Natural killer cell (primary cell): Measurements from ENCODE around the gene HOXA2. TPM values are rescaled to one million over a fixed set of nuclear protein-coding genes. Genes with fewer than 3 reads are reported as not detected.

Experiments used
- ATAC-seq, 3 donors: fragments of 150-1000 bp in 2 of 3; fragments of 200-7000 bp in 1 of 3; cut with Tn5 transposase; 1 replicate in 1 of 3; 2 replicates in 2 of 3; pipeline ENCODE4 v1.10.0; 2021; ENCODE audit warnings: mild to moderate bottlenecking in 2 of 3, moderate library complexity in 2 of 3
- DNase-seq, 2 donors: peaks; one replicate each; pipeline versions ENCODE4 v3.0.0 to v3.0.0-alpha.2; 2013 to 2021; ENCODE audit warnings: mixed read lengths in 1 of 2
- H3K27ac ChIP-seq: one replicate; pipeline ENCODE4 v1.5.1; 2013; ENCODE audit warnings: mild to moderate bottlenecking, low read length
- H3K27me3 ChIP-seq: one replicate; pipeline ENCODE4 v1.6.1; 2013; ENCODE audit warnings: low read length; ENCODE audit not compliant: control insufficient read depth, insufficient read depth
- H3K36me3 ChIP-seq: one replicate; pipeline ENCODE4 v1.6.1; 2013; ENCODE audit warnings: low read length; ENCODE audit not compliant: control insufficient read depth, insufficient read depth
- H3K4me1 ChIP-seq: one replicate; pipeline ENCODE4 v1.6.1; 2013; ENCODE audit warnings: low read length; ENCODE audit not compliant: control insufficient read depth, insufficient read depth
- H3K4me3 ChIP-seq: one replicate; pipeline ENCODE4 v1.5.1; 2013; ENCODE audit warnings: low read length
- H3K9me3 ChIP-seq: one replicate; pipeline ENCODE4 v1.6.1; 2013; ENCODE audit warnings: low read length; ENCODE audit not compliant: control insufficient read depth, insufficient read depth
- H3K27ac Mint-ChIP-seq, 2 donors: one replicate each; pipeline ENCODE4 v1.8.0; 2022; ENCODE audit warnings: mild to moderate bottlenecking in 2 of 2, mixed read lengths in 2 of 2, moderate library complexity in 1 of 2
- H3K27me3 Mint-ChIP-seq, 2 donors: one replicate each; pipeline ENCODE4 v1.8.0; 2022; ENCODE audit warnings: low read depth in 2 of 2, mixed read lengths in 2 of 2
- H3K36me3 Mint-ChIP-seq: one replicate; pipeline ENCODE4 v1.8.0; 2022; ENCODE audit warnings: mixed read lengths
- H3K4me1 Mint-ChIP-seq, 2 donors: one replicate each; pipeline ENCODE4 v1.8.0; 2022; ENCODE audit warnings: mixed read lengths in 2 of 2
- H3K4me3 Mint-ChIP-seq: one replicate; pipeline ENCODE4 v1.8.0; 2022; ENCODE audit warnings: mild to moderate bottlenecking, moderate library complexity, mixed read lengths
- H3K9me3 Mint-ChIP-seq, 2 donors: one replicate each; pipeline ENCODE4 v1.8.0; 2022; ENCODE audit warnings: mixed read lengths in 2 of 2
- WGBS: methylation state at CpG from one replicate; pipeline ENCODE4 v1.1.7; 2013; ENCODE audit warnings: missing lambda C conversion rate; ENCODE audit not compliant: insufficient coverage; 5-methylcytosine and 5-hydroxymethylcytosine counted together
- intact Hi-C: fragments of 100-400 bp; cut with micrococcal nuclease; formaldehyde crosslinking; loops from one replicate; pipeline ENCODE4 v1.14.2; 2022
- total RNA-seq, 4 donors: library from RNA; stranded (reverse); fragments of 120-200 nt in 1 of 4; gene quantifications; one replicate each; pipeline versions ENCODE4 v1.2.3 to v1.2.4, GENCODE V29; 2013 to 2022
- TF ChIP-seq, protein P1 (sequence below): fragments of 200-600 bp; IDR thresholded peaks from one replicate; pipeline ENCODE4 v1.8.0; 2022; ENCODE audit warnings: antibody characterized with exemption

HOXA2 gene
- total RNA-seq, 3 donors from 2014 or later (not counting 1 experiment from before 2014, with no cell fraction given): not detected

DNA sequence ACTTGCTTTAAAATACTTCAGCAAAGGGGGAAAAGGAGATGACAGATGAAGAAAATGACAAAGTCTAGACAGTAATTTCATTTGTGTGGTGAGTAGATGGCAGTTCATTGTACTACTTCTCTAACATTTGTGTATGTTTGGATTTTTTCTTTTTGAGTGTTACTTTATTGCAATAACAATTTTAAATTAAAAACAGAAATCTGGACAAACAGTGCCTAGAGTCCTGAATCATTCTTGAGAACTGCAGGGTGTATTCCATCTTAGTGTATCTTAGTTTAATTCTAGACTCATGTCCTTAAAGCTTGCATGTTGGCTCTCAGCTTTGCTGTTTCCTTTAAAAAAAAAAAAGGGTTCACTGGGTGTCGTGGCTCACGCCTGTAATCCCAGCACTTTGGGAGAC is 37.8 kb downstream of the HOXA2 start:
- WGBS: 91% methylated on average over 2 of the region's 2 CpGs
- H3K4me1 Mint-ChIP-seq: no peaks in the 10 kb centered on the region
- peaks cover 25 to 32% of the 10 kb centered on the region in 2 donors for H3K27me3 Mint-ChIP-seq

DNA sequence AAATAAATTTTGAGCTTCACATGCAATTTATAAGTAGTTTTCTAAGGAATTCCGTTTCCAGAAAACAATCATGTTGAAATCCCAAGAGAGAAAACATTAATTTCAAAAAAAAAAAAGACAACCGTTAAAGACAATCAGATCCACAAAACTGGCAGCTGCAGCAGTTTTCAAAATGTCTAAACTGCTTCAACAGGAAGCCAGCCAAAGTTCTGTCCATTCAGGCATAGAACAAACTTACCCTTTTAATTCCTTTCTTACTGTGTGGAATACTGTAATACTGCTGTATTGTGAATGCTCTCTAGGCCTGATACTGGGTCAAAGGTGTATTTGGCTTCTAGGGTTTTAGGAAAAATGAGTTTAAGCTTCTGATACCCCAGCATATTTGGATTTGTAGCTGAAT is 38.3 kb downstream of the HOXA2 start:
- Histone ChIP-seq H3K36me3 (no peaks in the 10 kb centered on the region), H3K4me1 (no peaks in the 10 kb centered on the region), H3K9me3 (no peaks in the 10 kb centered on the region), H3K27ac (no peak overlapping the region), H3K27me3 (no peaks in the 10 kb centered on the region), H3K4me3 (no peak overlapping the region)
- TF ChIP-seq, protein P1, sequence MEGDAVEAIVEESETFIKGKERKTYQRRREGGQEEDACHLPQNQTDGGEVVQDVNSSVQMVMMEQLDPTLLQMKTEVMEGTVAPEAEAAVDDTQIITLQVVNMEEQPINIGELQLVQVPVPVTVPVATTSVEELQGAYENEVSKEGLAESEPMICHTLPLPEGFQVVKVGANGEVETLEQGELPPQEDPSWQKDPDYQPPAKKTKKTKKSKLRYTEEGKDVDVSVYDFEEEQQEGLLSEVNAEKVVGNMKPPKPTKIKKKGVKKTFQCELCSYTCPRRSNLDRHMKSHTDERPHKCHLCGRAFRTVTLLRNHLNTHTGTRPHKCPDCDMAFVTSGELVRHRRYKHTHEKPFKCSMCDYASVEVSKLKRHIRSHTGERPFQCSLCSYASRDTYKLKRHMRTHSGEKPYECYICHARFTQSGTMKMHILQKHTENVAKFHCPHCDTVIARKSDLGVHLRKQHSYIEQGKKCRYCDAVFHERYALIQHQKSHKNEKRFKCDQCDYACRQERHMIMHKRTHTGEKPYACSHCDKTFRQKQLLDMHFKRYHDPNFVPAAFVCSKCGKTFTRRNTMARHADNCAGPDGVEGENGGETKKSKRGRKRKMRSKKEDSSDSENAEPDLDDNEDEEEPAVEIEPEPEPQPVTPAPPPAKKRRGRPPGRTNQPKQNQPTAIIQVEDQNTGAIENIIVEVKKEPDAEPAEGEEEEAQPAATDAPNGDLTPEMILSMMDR: no peak
- intact Hi-C loops: no loop called here
- ATAC-seq (no peak), DNase-seq (no peak)
- Mint-ChIP-seq H3K27ac (no peak overlapping the region), H3K9me3 (no peaks in the 10 kb centered on the region), H3K4me1 (no peaks in the 10 kb centered on the region), H3K27me3 (peaks cover 27 to 37% of the 10 kb centered on the region in 2 donors), H3K4me3 (no peak overlapping the region), H3K36me3 (no peaks in the 10 kb centered on the region)
- 47% methylated on average over 1 of the region's 2 CpGs for WGBS

More for the DNA sequence above, 37.8 kb downstream of the HOXA2 start:
- no peak overlapping the region for H3K27ac ChIP-seq
- no peaks in the 10 kb centered on the region for H3K9me3 ChIP-seq
- H3K36me3 ChIP-seq: no peaks in the 10 kb centered on the region
- DNase-seq (no peak), ATAC-seq (no peak)
- TF ChIP-seq, protein P1: no peak
- H3K4me1 ChIP-seq: no peaks in the 10 kb centered on the region
- no peaks in the 10 kb centered on the region for H3K9me3 Mint-ChIP-seq
- no peak overlapping the region for H3K27ac Mint-ChIP-seq
- intact Hi-C loops: no loop called here
- H3K36me3 Mint-ChIP-seq: no peaks in the 10 kb centered on the region
- no peak overlapping the region for H3K4me3 Mint-ChIP-seq
- no peaks in the 10 kb centered on the region for H3K27me3 ChIP-seq
- no peak overlapping the region for H3K4me3 ChIP-seq

DNA sequence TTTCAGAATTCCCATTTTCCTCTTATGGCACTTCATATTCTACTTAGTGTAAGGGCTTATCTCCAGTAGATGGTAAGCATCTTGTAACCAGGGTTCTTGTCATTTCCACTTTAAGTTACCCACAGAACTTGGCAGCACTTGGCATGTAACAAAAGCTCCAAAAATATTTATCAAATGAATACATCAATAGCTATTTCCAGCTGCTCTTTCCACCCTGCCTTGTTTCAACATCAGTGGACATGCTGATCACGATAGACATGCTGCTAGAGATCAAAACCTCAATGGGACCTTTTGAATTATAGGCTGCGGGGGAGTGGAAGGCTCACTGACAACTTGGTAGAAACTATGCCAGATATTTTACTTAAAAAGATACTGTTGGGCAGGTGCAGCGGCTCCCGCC is 39.5 kb downstream of the HOXA2 start:
- H3K27ac ChIP-seq: no peak overlapping the region
- Mint-ChIP-seq H3K4me1 (no peaks in the 10 kb centered on the region), H3K36me3 (no peaks in the 10 kb centered on the region), H3K27ac (no peak overlapping the region), H3K9me3 (no peaks in the 10 kb centered on the region), H3K27me3 (peaks cover 24 to 33% of the 10 kb centered on the region in 2 donors), H3K4me3 (no peak overlapping the region)
- intact Hi-C loops: no loop called here
- H3K36me3 ChIP-seq: no peaks in the 10 kb centered on the region
- TF ChIP-seq, protein P1: no peak
- ATAC-seq (no peak), DNase-seq (no peak)
- WGBS: 89% methylated on average over 4 of the region's 4 CpGs
- H3K9me3 ChIP-seq: no peaks in the 10 kb centered on the region
- no peaks in the 10 kb centered on the region for H3K27me3 ChIP-seq
- H3K4me1 ChIP-seq: no peaks in the 10 kb centered on the region
- H3K4me3 ChIP-seq: no peak overlapping the region

DNA sequence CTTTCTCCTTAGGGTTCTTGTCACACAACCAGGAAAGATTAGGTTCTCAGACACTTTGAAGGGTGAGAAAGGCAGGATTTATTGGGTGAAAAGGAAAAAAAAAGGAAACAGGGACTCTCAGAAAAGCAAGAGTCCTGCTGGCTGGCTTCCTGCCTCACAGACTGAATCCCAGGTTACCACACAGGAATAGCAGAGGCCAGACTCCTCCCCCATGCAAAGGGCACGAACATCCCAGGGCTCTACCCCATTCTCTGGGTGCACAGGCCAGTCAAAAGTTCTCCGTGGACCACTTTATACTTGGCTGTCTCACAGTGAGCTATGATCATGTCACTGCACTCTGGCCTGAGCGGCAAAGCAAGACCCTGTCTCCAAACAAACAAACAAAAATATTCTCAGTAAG is 49.3 kb downstream of the HOXA2 start:
- Histone ChIP-seq H3K36me3 (no peaks in the 10 kb centered on the region), H3K27ac (no peak overlapping the region), H3K27me3 (no peaks in the 10 kb centered on the region), H3K4me1 (no peaks in the 10 kb centered on the region), H3K9me3 (no peaks in the 10 kb centered on the region), H3K4me3 (no peak overlapping the region)
- 77% methylated on average over 3 of the region's 3 CpGs for WGBS
- intact Hi-C loops: no loop called here
- Mint-ChIP-seq H3K9me3 (no peaks in the 10 kb centered on the region), H3K36me3 (no peaks in the 10 kb centered on the region), H3K27ac (no peak overlapping the region), H3K4me1 (no peaks in the 10 kb centered on the region), H3K4me3 (no peak overlapping the region), H3K27me3 (peaks cover 0 to 3% of the 10 kb centered on the region in 2 donors)
- no peak for ATAC-seq
- TF ChIP-seq, protein P1: no peak
- DNase-seq: no peak
